Ishikawa (cell line): ENCODE results near the gene TMEM120B.

Experiments used
- CREB1 ChIP-seq: IDR thresholded peaks from 2 replicates; pipeline ENCODE4 v1.6.1; 2012; ENCODE audit warnings: low read depth
- EGR1 ChIP-seq: IDR thresholded peaks from 2 replicates; pipeline ENCODE4 v1.6.1; 2012
- MAX ChIP-seq: IDR thresholded peaks from 2 replicates; pipeline ENCODE4 v1.6.1; 2012
- NFIC ChIP-seq: IDR thresholded peaks from 2 replicates; pipeline ENCODE4 v1.6.1; 2012
- RAD21 ChIP-seq: IDR thresholded peaks from 2 replicates; pipeline ENCODE4 v1.6.1; 2012; ENCODE audit warnings: low read depth
- REST ChIP-seq: IDR thresholded peaks from 2 replicates; pipeline ENCODE4 v1.6.1; 2012; ENCODE audit warnings: low read depth, mild to moderate bottlenecking
- TCF12 ChIP-seq: IDR thresholded peaks from 2 replicates; pipeline ENCODE4 v1.6.1; 2012; ENCODE audit warnings: low read depth
- YY1 ChIP-seq: IDR thresholded peaks from 2 replicates; pipeline ENCODE4 v1.6.1; 2012; ENCODE audit warnings: low read depth
- ZBTB7A ChIP-seq: IDR thresholded peaks from 2 replicates; pipeline ENCODE4 v1.6.1; 2012; ENCODE audit warnings: low read depth

GRCh38 chr12:121830134-121830533 lies 117.6 kb downstream of the TMEM120B start:
- TF ChIP-seq CREB1 (no peak), REST (no peak), YY1 (no peak), MAX (no peak), EGR1 (no peak), NFIC (no peak), RAD21 (no peak), ZBTB7A (no peak), TCF12 (no peak)
